Smooth muscle cell (in vitro differentiated cells): ENCODE results near the gene ABCA8. TPM values are rescaled to one million over a fixed set of nuclear protein-coding genes. Genes with fewer than 3 reads are reported as not detected.

Source experiments
- DNase-seq: peaks from one replicate; lab custom pipeline; 2025; ENCODE audit not compliant: unreplicated experiment; lab: John Stamatoyannopoulos, UW
- H2AFZ ChIP-seq: fragments of 200-600 bp; sonication (generic); 2 replicates; pipeline ENCODE4 v1.6.0; 2016; ENCODE audit warnings: antibody characterized with exemption, low read depth, mild to moderate bottlenecking
- H3F3A ChIP-seq: fragments of 200-600 bp; sonication (generic); 2 replicates; pipeline ENCODE4 v1.6.0; 2017; ENCODE audit warnings: antibody characterized with exemption, low read depth
- H3K27ac ChIP-seq: fragments of 200-600 bp; sonication (generic); 2 replicates; pipeline ENCODE4 v1.5.1; 2016; ENCODE audit warnings: low read depth, mild to moderate bottlenecking
- H3K27me3 ChIP-seq: fragments of 200-600 bp; sonication (generic); 2 replicates; pipeline ENCODE4 v1.6.1; 2016; ENCODE audit warnings: low read depth, mild to moderate bottlenecking
- H3K36me3 ChIP-seq: fragments of 200-600 bp; sonication (generic); 2 replicates; pipeline ENCODE4 v1.5.1; 2016; ENCODE audit warnings: low read depth
- H3K4me1 ChIP-seq: fragments of 200-600 bp; sonication (generic); 2 replicates; pipeline ENCODE4 v1.5.1; 2016; ENCODE audit warnings: low read depth
- H3K4me2 ChIP-seq: fragments of 200-600 bp; sonication (generic); 2 replicates; pipeline ENCODE4 v1.6.0; 2016; ENCODE audit warnings: mild to moderate bottlenecking
- H3K4me3 ChIP-seq: fragments of 200-600 bp; sonication (generic); 2 replicates; pipeline ENCODE4 v1.5.1; 2016; ENCODE audit warnings: mild to moderate bottlenecking
- H3K79me2 ChIP-seq: fragments of 200-600 bp; sonication (generic); 2 replicates; pipeline ENCODE4 v1.6.0; 2016; ENCODE audit warnings: low read depth, mild to moderate bottlenecking
- H3K9ac ChIP-seq: fragments of 200-600 bp; sonication (generic); 2 replicates; pipeline ENCODE4 v1.6.0; 2016; ENCODE audit warnings: low read depth
- H3K9me3 ChIP-seq: fragments of 200-600 bp; sonication (generic); replicated peaks from 2 replicates; pipeline ENCODE4 v1.5.1; 2016; ENCODE audit warnings: low read depth
- H4K20me1 ChIP-seq: fragments of 200-600 bp; sonication (generic); 2 replicates; pipeline ENCODE4 v1.6.0; 2016; ENCODE audit warnings: low read depth
- WGBS: methylation state at CpG from one replicate; pipeline ENCODE4 v1.1.7; 2016; ENCODE audit warnings: low lambda C conversion rate; 5-methylcytosine and 5-hydroxymethylcytosine counted together
- polyA plus RNA-seq: library from polyadenylated mRNA; unstranded; fragments of >200 nt; fragmentation: Nextera tagmentation; extraction: Ambion mirVana; gene quantifications from 2 replicates; pipeline ENCODE4 v1.2.1, GENCODE V29; 2016
- total RNA-seq: library from RNA; depleted of rRNA; stranded (reverse); fragments of >200 nt; gene quantifications from 2 replicates; pipeline ENCODE4 v1.2.3, GENCODE V29; 2014
- TF ChIP-seq, protein P1 (sequence below): fragments of 200-600 bp; sonication (generic); IDR thresholded peaks from 2 replicates; pipeline ENCODE4 v1.5.1; 2017; ENCODE audit warnings: borderline replicate concordance, mild to moderate bottlenecking, antibody characterized with exemption; ENCODE audit not compliant: insufficient read depth, poor library complexity, severe bottlenecking

The ABCA8 gene
- total and polyA plus RNA-seq, 2 experiments from 2014 or later = 1.7 to 6.9 TPM

DNA sequence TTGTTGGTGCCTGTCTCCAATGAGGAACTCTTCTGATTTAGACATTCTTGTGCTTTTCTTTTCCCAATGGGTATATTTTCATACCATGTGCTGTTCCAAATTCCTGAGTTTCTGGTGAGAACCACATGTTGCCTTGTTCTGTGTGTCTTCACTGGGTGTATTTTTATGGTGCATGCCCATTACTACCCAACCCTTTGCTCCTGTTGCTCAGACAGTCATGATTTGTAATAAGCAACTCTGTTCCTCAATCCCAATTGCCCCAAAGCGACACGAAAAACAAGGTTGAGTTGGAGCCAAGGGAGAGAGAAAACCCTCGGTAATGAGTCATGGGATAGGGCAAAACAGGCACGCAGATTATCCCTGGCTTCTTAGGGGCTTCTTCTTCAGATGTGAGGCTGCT is 101.8 kb downstream of the ABCA8 start:
- Histone ChIP-seq H4K20me1 (no peaks in the 10 kb centered on the region), H3K79me2 (no peaks in the 10 kb centered on the region), H3K9ac (no peak overlapping the region), H3F3A (no peaks in the 10 kb centered on the region), H2AFZ (no peak overlapping the region), H3K4me1 (no peaks in the 10 kb centered on the region), H3K27ac (no peak overlapping the region), H3K9me3 (no peaks in the 10 kb centered on the region), H3K4me2 (no peak overlapping the region), H3K36me3 (no peaks in the 10 kb centered on the region), H3K27me3 (no peaks in the 10 kb centered on the region), H3K4me3 (no peak overlapping the region)
- TF ChIP-seq, protein P1, sequence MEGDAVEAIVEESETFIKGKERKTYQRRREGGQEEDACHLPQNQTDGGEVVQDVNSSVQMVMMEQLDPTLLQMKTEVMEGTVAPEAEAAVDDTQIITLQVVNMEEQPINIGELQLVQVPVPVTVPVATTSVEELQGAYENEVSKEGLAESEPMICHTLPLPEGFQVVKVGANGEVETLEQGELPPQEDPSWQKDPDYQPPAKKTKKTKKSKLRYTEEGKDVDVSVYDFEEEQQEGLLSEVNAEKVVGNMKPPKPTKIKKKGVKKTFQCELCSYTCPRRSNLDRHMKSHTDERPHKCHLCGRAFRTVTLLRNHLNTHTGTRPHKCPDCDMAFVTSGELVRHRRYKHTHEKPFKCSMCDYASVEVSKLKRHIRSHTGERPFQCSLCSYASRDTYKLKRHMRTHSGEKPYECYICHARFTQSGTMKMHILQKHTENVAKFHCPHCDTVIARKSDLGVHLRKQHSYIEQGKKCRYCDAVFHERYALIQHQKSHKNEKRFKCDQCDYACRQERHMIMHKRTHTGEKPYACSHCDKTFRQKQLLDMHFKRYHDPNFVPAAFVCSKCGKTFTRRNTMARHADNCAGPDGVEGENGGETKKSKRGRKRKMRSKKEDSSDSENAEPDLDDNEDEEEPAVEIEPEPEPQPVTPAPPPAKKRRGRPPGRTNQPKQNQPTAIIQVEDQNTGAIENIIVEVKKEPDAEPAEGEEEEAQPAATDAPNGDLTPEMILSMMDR = no peak
- no peak for DNase-seq
- WGBS = 80% methylated on average over 4 of the region's 4 CpGs

DNA sequence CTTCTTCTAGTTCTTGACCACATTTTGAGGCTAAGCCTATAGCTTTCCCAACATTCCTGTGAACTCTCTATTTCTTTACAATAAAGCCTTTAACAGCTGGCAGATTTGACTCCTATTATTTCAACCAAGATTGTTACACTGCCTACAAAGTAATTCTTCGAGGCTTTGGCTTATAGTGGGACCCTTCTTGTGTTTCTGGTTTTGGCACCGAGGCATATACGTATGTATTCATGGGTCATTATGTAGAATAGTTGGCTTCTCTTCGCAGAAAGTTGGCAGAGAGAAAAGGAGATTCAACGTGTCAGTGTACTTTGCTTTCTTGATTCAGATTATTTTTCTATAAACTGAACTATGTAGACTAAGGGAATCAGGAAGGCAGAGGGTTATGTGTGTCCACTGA is 102.2 kb downstream of the ABCA8 start:
- Histone ChIP-seq H3K4me3 (no peak overlapping the region), H2AFZ (no peak overlapping the region), H3F3A (no peaks in the 10 kb centered on the region), H3K9me3 (no peaks in the 10 kb centered on the region), H3K27ac (no peak overlapping the region), H3K4me1 (no peaks in the 10 kb centered on the region), H3K79me2 (no peaks in the 10 kb centered on the region), H3K4me2 (no peak overlapping the region), H3K9ac (no peak overlapping the region), H4K20me1 (no peaks in the 10 kb centered on the region), H3K36me3 (no peaks in the 10 kb centered on the region), H3K27me3 (no peaks in the 10 kb centered on the region)
- 91% methylated on average over 5 of the region's 5 CpGs for WGBS
- TF ChIP-seq, protein P1 = no peak
- no peak for DNase-seq

DNA sequence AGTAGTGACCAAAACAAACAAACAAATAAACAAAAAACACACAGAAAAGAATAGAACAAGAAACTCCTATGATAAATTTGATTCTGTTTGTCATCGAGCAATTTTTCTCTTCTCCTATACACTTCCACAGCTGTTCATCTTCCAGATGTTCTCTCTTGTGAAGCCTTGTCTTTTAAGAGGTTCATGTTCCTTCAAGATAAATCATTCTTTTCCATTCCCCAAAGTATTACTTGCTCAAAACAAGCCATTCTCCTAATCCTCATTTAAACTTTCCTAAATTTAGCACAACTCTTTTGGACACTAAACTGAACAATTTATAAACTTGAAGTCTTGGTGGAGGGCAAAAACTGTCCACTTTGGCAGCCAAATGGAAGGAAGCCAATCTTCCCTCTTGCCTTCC is 103.3 kb downstream of the ABCA8 start:
- Histone ChIP-seq H3K4me2 (no peak overlapping the region), H3K27ac (no peak overlapping the region), H3K79me2 (no peaks in the 10 kb centered on the region), H3K9ac (no peak overlapping the region), H4K20me1 (no peaks in the 10 kb centered on the region), H3K9me3 (no peaks in the 10 kb centered on the region), H3F3A (no peaks in the 10 kb centered on the region), H3K27me3 (no peaks in the 10 kb centered on the region), H3K36me3 (no peaks in the 10 kb centered on the region), H3K4me3 (no peak overlapping the region), H2AFZ (no peak overlapping the region), H3K4me1 (no peaks in the 10 kb centered on the region)
- DNase-seq = no peak
- WGBS = 96% methylated on average over 1 of the region's 1 CpG
- TF ChIP-seq, protein P1 = no peak

DNA sequence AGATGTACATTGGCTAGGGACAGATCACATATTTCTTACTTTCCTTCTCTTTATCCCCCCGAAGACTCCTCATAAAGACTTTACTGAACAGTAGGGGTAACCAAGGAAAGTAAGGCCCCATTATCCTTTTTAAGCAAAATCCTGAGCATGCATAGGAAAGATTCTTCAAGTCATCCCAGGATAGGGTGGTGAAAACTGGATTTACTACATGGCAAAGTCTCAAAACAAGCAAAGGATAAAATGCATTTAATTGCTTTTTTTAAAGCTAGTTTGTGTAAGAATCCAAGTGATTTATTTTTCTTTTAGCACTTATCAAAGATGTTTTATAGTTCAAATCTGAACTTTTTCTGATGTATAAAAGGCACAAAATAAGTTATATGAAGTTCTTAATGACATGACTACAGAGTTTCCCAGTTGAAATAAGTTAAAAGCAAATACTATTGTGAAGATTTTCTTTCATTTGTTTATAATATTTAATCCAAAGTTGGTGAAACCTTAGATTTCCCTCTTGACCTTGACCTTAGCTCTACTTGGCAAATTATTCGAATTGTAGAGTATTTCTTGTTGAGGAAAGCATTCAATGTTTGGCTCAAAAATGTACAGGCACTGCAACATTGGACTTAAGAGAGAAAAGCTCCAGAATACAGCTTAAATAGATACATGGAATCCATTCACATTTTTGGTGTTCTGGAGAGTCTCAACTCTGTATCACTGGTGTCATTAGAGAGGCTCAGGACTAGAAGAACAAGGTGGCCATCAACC is 104.3 kb downstream of the ABCA8 start:
- no peaks in the 10 kb centered on the region for H3K79me2 ChIP-seq
- TF ChIP-seq, protein P1 = no peak
- no peak overlapping the region for H2AFZ ChIP-seq
- no peaks in the 10 kb centered on the region for H3F3A ChIP-seq
- no peaks in the 10 kb centered on the region for H3K27me3 ChIP-seq
- no peak overlapping the region for H3K9ac ChIP-seq
- no peak overlapping the region for H3K27ac ChIP-seq
- no peaks in the 10 kb centered on the region for H3K36me3 ChIP-seq
- H3K9me3 ChIP-seq = no peaks in the 10 kb centered on the region
- no peak for DNase-seq
- peak overlapping the region; percentile 10 for H3K4me2 ChIP-seq
- H3K4me1 ChIP-seq = no peaks in the 10 kb centered on the region
- H3K4me3 ChIP-seq = no peak overlapping the region
- no peaks in the 10 kb centered on the region for H4K20me1 ChIP-seq
- 85% methylated on average over 2 of the region's 2 CpGs for WGBS
